ENCODE measurements around the gene UBE4A.

DNA sequence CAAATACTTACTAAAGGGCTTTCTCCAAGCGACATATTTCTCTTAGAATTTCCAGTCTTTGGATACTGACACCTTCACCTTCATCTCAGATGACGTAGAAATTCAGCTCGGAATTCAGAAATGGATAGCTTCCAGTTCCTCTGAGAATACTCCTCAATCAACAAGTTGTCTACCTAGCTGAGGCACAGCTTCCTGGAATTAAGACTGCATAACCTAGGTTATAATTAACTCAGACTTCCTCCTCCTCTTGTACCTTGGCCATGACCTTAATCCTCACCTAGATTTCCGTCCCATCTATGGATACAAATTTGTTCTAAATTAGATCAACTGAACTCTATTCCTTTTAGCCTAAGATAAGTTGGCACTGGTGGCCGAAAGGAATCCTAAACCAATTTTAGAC lies 59.4 kb downstream of the UBE4A start:
- TF ChIP-seq POLR2AphosphoS5 (IDR thresholded peaks at IDR 0.05; ENCODE audit: low read depth, low read length) = no peak
- TF ChIP-seq, protein P1, sequence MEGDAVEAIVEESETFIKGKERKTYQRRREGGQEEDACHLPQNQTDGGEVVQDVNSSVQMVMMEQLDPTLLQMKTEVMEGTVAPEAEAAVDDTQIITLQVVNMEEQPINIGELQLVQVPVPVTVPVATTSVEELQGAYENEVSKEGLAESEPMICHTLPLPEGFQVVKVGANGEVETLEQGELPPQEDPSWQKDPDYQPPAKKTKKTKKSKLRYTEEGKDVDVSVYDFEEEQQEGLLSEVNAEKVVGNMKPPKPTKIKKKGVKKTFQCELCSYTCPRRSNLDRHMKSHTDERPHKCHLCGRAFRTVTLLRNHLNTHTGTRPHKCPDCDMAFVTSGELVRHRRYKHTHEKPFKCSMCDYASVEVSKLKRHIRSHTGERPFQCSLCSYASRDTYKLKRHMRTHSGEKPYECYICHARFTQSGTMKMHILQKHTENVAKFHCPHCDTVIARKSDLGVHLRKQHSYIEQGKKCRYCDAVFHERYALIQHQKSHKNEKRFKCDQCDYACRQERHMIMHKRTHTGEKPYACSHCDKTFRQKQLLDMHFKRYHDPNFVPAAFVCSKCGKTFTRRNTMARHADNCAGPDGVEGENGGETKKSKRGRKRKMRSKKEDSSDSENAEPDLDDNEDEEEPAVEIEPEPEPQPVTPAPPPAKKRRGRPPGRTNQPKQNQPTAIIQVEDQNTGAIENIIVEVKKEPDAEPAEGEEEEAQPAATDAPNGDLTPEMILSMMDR (IDR thresholded peaks at IDR 0.05) = no peak

Data from Panc1 (cell line).